ENCODE data around the gene ZNF580.
A peak's percentile ranks its signal among the peaks of the same experiment; 100 is the strongest.

The ZNF580 gene

DNA sequence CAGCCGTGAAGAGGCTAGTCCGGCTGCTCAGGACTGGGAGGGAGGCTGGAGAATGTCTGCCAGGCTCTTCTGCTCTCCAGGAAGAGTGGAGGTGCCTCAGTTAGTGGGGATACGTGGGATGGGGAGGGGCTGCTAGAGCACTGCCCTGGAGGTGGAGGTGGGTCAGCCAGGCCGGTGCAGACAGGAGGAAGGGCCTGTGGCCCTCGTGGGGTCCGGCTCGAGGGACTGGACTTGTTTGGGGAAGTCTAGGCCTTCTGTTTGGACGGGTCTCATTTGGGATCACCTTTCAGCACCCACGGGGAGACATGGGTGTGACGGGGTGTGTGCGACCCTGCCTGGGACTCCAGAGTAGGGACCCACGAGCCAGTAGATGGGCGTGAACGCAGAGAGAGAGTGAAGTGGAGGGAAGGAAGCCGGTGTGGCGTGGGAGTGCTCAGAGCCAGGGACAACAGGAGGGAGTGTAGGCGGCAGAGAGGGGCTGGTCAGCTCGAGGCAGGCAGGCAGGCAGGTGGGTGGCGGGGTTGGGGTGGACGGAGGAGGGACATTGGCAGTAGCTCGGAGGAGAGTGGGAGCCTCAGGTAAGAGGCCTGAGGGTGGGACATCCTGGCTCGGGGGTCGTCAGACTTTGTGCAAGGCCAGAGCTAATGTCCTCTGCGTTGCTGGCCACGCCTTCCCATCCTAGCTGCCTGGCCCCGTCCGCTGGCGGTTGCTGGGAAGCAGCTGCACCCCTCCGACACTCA lies 45.7 kb downstream of the ZNF580 start:
- H3K4me1 Mint-ChIP-seq (ENCODE audit: low read depth): peaks cover 15% of the 10 kb centered on the region
- H3K36me3 Mint-ChIP-seq (ENCODE audit: low read depth): peaks cover 83% of the 10 kb centered on the region

DNA sequence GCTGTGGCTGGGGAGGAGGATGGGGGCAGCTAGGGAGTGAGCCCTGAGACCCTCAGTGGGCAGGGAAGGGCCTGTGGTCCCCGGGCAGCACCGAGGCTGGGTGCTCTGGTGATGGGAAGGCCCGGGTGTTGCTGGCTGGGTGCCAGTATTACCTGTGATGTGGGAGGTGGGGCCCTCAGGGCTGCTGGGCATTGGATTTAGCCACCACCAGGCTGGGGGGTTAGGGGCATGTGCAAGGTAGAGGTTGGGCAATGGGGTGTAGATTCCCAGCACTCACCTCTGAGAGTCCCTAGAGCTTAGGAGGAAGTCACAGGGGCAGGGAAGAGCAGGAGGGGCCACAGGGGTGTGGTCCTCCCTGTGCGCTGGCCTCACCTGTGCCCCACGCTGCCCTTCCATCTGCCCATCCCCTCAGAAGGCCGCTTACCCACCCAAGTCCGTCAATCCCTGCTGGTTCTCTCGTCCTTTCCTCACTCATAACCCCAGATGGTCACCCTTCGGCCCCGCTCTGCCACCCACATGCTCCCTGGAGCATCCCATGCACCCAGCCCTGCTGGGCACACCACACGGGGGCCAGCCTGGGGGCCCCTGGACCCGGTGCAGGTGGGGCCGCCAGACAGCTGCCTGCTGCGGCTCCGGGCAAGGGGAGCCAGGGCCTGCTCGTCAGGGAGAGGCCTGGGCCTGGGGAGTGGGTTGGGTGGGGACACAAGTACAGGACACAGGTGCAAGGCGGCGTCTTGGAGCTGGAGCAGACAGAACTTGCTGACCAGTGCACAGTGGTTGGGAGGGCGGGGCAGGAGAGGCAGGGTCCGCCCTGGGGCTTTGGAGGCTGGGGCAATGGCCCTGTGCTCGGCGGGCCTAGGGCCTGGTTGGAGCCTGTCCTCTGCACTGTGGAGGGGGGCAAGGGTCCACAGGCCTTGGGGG lies 46.7 kb downstream of the ZNF580 start:
- Mint-ChIP-seq H3K9me3 (no peaks in the 10 kb centered on the region), H3K4me3 (no peak overlapping the region), H3K36me3 (ENCODE audit: low read depth) (peaks cover 77% of the 10 kb centered on the region), H3K4me1 (ENCODE audit: low read depth) (peaks cover 15% of the 10 kb centered on the region), H3K27me3 (no peaks in the 10 kb centered on the region), H3K27ac (peak overlapping the region; percentile 44)
- no peak for DNase-seq

More for the DNA sequence above, 45.7 kb downstream of the ZNF580 start:
- no peak for DNase-seq
- Mint-ChIP-seq H3K27me3 (no peaks in the 10 kb centered on the region), H3K9me3 (no peaks in the 10 kb centered on the region), H3K27ac (peak overlapping the region; percentile 59), H3K4me3 (no peak overlapping the region)

DNA sequence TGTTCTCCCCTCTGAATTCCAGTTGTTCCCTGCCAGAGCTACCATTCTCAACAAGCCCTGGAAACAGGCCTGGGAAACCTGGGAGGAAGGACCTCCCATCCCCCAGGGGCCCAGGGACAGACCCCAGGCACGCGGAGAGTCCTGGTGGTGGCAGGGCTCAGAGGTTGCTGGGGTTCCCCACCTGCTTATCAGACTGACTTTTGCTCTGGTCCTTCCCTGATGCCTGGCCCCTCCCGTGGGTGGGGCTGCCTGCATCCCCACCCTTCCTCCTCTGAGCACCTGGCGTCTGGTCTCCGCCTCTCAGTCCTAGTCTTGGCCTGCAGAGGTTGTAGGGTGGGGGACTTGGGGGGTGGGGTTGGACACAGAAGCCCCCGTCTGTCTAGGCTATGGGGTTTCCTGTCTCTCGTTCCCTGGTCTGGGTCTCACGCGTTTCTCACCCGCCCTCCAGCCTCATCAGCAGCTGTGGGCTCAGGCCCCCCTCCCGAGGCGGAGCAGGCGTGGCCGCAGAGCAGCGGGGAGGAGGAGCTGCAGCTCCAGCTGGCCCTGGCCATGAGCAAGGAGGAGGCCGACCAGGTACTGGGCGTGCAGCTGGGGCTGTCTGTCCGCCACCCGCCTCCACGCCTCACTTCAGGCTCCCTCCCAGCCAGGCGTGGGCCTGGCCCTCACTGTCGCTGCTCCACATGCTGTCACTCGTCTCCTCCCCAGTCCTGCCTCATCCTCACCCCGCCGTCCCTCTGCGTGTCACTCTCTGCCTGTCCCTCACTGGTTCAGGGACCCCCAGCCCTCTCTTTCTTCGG lies 47.8 kb downstream of the ZNF580 start:
- Mint-ChIP-seq H3K27me3 (no peaks in the 10 kb centered on the region), H3K4me3 (no peak overlapping the region), H3K27ac (peak overlapping the region; percentile 44)

DNA sequence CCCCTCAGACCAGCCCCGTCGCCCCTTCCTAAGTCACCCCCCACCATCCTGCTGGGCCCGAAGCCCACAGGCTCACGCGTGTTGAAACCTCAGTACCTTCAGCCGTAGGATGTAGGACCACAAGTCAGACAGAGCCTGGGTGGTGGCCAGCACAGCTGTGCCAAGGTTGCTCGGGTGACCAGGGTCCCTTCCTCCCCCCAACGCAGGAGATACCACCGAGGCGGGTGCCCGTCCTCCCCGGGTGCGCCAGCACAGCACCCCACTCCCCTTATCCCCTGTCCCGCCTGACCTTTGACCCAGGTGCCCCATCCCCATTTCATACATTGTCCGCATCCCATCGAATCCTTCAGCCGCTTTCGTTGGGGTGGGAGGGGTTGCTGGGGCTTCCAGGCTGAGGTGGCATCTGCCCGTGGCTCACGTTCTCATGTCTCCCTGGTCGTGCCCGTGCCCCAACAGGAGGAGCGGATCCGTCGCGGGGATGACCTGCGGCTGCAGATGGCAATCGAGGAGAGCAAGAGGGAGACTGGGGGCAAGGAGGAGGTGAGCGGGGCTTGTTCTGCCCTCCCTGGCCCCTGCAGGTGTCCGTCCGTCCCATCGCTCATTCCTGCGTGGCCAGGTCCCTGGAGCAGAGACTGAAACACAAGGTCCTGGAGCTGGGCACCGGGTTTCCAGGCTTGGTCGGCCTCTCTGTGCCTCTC lies 48.8 kb downstream of the ZNF580 start:
- H3K27ac Mint-ChIP-seq: peak overlapping the region; percentile 44
- H3K36me3 Mint-ChIP-seq (ENCODE audit: low read depth): peaks cover 80% of the 10 kb centered on the region
- no peak for DNase-seq
- peaks cover 10% of the 10 kb centered on the region for H3K4me1 Mint-ChIP-seq (ENCODE audit: low read depth)
- no peaks in the 10 kb centered on the region for H3K9me3 Mint-ChIP-seq
- H3K4me3 Mint-ChIP-seq: no peak overlapping the region
- no peaks in the 10 kb centered on the region for H3K27me3 Mint-ChIP-seq

More for the DNA sequence above, 47.8 kb downstream of the ZNF580 start:
- no peak for DNase-seq
- peaks cover 80% of the 10 kb centered on the region for H3K36me3 Mint-ChIP-seq (ENCODE audit: low read depth)
- no peaks in the 10 kb centered on the region for H3K9me3 Mint-ChIP-seq
- peaks cover 13% of the 10 kb centered on the region for H3K4me1 Mint-ChIP-seq (ENCODE audit: low read depth)

DNA sequence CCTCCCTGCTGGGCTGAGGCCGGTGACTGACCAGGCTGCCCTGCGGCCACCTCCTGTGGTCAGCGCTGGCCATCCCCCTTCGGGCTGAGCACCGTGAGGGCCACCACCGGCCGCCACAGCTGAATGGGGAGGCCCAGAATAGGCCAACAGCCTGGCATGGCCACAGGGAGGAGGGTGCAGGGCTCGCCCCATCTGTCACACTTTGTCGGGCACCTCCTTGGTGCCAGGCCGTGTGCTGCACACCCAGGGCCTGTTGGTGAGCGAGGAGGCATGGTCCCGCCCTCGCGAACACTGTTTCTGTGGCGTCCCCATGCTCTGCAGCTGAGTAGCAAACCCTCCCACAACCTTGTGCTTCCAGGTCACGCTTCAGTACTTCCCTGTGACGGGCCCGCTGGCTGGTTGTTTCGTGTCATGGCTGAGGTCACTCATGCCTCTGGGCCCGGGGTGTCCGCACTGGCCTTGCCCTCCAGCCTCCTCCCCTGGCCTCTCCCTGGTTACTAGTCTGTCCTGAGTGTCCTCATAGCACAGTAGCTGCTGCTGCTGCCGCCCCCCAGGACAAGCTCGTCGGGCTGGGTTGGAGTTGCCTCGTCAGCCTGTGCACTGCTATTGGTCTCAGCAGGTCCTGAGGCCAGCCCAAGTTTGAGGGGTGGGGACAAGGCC lies 49.4 kb downstream of the ZNF580 start:
- no peaks in the 10 kb centered on the region for H3K27me3 Mint-ChIP-seq
- DNase-seq: no peak
- H3K36me3 Mint-ChIP-seq (ENCODE audit: low read depth): peaks cover 78% of the 10 kb centered on the region
- no peak overlapping the region for H3K27ac Mint-ChIP-seq
- H3K4me3 Mint-ChIP-seq: no peak overlapping the region
- H3K9me3 Mint-ChIP-seq: no peaks in the 10 kb centered on the region
- H3K4me1 Mint-ChIP-seq (ENCODE audit: low read depth): peaks cover 9% of the 10 kb centered on the region

DNA sequence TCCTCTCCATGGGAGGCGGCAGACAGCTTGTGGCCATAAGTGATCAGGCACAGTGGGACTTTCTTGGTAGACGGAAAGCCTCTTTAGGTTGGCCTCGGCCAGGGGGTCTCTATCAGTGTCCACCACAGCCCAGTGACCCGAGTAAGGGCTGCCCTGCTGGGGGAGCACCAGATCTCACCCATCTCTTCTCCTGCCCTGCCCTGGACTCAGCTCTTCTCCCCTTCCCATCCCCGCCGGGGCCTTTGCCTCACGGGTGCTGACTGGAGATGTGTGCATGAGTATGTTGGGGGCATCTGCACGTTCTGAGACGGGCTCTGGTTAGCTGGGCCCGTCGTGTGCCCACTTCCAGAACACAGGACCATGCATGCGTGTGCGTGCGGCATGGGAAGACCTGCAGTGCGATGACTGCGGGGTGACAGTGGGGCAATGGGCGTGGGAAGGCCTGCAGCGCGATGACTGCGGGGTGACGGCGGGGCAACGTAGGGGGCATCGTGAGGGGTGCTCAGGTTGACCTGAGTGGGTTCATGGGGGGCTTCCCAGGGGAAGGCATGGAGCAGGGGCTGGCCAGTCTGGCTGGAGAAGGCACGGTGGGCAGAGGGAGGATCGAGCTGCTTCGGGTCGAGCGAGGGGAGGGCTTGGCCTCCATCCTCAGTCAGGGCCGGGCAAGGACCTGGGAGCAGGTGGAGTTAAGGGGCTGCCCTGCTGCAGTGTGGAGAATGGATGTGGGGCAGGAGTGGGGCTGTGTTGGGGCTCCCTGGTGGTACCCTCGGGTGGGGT lies 50.2 kb downstream of the ZNF580 start:
- H3K4me3 Mint-ChIP-seq: no peak overlapping the region
- DNase-seq: no peak
- H3K9me3 Mint-ChIP-seq: no peaks in the 10 kb centered on the region

DNA sequence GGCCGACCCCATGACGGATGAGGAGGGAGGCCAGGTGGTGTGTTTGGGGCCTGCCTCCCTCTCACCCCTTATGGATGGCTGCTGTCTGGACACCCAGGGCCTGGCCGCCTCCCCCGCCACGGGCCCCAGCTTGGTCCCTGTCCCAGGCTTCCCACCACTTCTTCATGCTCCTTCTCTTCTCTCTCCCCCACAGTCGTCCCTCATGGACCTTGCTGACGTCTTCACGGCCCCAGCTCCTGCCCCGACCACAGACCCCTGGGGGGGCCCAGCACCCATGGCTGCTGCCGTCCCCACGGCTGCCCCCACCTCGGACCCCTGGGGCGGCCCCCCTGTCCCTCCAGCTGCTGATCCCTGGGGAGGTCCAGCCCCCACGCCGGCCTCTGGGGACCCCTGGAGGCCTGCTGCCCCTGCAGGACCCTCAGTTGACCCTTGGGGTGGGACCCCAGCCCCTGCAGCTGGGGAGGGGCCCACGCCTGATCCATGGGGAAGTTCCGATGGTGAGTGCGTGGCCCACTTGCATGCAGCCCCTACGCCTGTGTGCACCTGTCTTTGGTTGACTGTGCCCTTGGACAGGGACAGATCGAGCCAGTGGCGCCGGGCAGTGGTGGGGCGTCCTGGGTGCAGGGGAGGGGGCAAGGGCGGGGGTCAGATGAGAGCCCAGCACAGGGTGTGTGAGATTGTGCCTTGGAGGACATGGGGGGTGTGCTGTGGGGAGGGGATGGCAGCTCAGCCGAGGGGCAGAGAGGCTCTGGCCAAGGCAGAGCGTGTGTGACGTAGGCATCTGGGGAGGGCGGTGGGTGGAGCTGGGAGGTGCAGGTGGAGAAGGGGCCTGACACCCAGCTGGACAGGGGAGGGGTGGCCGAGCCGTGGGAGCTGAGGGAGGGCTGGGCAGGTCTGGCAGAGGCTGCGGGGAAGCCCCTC lies 51.0 kb downstream of the ZNF580 start:
- Mint-ChIP-seq H3K4me1 (ENCODE audit: low read depth) (no peaks in the 10 kb centered on the region), H3K27ac (no peak overlapping the region), H3K36me3 (ENCODE audit: low read depth) (peaks cover 79% of the 10 kb centered on the region), H3K4me3 (no peak overlapping the region), H3K27me3 (no peaks in the 10 kb centered on the region), H3K9me3 (no peaks in the 10 kb centered on the region)
- DNase-seq: no peak

More for the DNA sequence above, 50.2 kb downstream of the ZNF580 start:
- Mint-ChIP-seq H3K36me3 (ENCODE audit: low read depth) (peaks cover 78% of the 10 kb centered on the region), H3K27ac (peak overlapping the region; percentile 22), H3K27me3 (no peaks in the 10 kb centered on the region), H3K4me1 (ENCODE audit: low read depth) (peaks cover 6% of the 10 kb centered on the region)

DNA sequence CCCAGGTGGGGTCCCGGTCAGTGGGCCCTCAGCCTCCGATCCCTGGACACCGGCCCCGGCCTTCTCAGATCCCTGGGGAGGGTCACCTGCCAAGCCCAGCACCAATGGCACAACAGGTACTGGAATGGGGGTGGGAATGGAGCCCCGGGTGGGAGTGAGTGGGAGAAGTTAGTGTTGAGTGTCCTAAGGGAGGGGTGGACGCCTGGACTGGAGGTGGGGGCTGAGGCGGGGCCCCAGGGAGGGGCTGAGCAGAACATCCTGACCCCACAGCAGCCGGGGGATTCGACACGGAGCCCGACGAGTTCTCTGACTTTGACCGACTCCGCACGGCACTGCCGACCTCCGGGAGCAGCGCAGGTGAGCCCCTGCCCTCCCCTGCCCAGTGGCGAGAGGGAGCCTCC lies 51.9 kb downstream of the ZNF580 start:
- Mint-ChIP-seq H3K27me3 (no peaks in the 10 kb centered on the region), H3K27ac (no peak overlapping the region), H3K4me3 (no peak overlapping the region), H3K4me1 (ENCODE audit: low read depth) (no peaks in the 10 kb centered on the region), H3K9me3 (no peaks in the 10 kb centered on the region), H3K36me3 (ENCODE audit: low read depth) (peaks cover 80% of the 10 kb centered on the region)
- no peak for DNase-seq
